Colon (tissue), 2 donors: ENCODE results near the gene TRIM31.

ENCODE experiments used
- FAIRE-seq: peaks from 2 replicates; lab custom pipeline; 2012; peaks lifted over from hg19 to GRCh38; lab: Jason Lieb, UNC
- donor health status: control.
- donor health status: control.

Gene TRIM31, protein sequence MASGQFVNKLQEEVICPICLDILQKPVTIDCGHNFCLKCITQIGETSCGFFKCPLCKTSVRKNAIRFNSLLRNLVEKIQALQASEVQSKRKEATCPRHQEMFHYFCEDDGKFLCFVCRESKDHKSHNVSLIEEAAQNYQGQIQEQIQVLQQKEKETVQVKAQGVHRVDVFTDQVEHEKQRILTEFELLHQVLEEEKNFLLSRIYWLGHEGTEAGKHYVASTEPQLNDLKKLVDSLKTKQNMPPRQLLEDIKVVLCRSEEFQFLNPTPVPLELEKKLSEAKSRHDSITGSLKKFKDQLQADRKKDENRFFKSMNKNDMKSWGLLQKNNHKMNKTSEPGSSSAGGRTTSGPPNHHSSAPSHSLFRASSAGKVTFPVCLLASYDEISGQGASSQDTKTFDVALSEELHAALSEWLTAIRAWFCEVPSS

DNA sequence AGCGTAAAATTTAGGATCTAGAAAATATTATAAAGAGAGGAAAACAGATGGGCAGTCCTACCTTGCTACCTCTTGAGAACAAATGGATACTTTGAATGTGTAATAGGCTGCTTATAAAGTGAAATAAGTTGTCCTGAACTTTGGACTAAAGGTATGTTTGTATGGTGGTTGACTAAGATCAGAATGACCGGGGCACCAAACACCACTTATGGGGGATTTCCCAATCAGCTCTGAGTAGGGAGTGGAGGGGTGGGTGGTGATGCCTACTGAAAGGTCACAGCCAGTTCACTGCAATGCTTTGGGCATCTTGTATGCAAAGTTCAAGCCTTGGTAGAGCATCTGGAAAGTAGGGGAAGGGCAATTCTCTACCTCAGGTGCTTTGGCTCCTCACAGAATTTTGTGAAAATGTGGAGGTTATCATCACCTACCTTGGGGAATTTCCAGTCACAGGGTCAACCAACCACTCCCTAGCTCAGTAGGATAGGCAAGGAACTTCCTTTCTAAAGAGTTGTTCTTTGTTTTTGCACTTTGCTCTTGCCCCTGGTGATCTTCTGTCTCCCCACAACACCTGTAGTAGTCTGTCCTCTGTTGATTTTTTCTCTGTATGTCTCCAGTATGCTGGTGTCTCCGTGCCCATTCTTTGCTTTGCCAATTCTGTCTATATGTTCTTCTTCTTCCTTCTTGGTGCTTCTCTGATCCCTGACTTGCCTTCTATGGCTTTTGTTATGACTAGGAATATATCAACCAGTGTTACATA is at the start of gene TRIM31:
Gene TRIM31 (minus strand): TSS at position 88 of the 757 bp plus-strand sequence. CDS start 285 bp downstream, outside the sequence.
- FAIRE-seq, result no peak

DNA sequence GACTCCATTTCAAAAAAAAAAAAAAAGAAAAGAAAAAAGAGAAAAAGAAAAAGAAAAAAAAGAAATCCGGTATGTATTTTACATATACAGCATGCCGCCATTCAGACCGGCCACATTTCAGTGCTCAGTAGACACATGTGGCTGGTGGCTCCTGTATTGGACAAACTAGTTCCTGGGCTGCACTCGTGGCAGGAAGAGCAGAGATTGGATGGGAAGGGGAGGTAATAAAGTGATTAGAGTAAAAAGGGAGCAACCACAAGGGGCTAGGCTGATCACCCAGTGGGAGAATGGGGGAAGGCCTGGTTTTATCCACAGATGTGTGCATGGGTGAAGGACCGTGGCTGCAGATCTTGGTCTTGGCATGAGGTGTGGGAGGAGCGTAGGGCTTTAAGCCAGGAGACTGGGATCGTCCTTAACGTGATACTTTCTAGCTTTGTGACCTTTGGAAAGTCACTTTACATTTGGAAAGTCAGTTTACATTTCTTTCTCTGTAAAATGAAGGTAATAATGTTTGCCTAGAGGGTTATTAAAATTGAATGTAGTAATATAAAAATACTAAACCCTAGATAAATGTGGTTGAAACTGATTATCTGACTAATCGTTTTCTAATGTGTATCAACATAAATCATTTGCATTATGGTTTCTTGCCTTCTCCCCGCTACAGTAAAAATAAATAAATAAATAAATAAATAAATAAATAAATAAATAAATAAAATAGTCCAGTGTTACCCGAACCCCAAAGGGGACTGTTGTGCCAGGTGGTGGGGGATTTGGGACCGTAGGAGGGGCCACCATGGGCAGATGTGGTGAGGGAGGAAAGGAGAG is 49.6 kb upstream of the TRIM31 start:
- FAIRE-seq, result no peak

DNA sequence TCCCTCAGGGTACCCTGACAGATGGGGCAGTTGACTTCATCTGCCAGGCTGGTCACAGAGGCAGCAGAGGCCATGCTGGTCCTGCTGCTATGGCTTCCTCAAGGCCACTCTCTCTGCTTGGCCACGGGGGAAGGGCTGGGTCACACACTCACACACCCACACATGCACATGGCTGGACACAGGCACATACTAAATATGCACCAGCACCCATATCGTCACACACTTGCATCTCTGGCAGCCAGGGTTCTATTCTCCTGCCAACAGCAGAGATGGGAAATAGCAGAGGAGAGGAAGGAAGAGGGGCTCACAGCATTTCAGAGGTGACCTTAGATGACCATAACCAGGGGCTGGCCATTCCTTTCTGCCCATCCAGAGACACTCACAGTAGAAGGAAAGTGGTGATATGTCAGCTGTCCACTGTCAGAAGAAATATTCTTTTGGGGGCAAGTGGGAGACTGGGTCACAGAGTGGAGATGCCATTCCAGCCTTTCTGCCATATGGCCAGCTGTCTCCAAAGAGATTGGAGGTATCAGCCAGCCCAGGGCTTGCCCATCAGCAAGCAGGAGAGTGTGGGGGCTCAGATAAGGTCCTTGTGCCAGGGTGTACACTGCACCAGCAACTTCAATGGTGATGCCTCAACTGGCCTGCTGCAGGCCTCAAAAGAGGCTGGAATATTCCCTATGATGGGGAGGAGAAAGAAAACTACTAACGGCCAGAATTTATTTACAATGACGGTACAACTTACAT is 48.1 kb upstream of the TRIM31 start, which contains the start of gene TRIM10:
Gene TRIM10 (minus strand): TSS at position 427 of the 747 bp plus-strand sequence. CDS start 353 bp downstream, at position 74.
- no peak for FAIRE-seq

DNA sequence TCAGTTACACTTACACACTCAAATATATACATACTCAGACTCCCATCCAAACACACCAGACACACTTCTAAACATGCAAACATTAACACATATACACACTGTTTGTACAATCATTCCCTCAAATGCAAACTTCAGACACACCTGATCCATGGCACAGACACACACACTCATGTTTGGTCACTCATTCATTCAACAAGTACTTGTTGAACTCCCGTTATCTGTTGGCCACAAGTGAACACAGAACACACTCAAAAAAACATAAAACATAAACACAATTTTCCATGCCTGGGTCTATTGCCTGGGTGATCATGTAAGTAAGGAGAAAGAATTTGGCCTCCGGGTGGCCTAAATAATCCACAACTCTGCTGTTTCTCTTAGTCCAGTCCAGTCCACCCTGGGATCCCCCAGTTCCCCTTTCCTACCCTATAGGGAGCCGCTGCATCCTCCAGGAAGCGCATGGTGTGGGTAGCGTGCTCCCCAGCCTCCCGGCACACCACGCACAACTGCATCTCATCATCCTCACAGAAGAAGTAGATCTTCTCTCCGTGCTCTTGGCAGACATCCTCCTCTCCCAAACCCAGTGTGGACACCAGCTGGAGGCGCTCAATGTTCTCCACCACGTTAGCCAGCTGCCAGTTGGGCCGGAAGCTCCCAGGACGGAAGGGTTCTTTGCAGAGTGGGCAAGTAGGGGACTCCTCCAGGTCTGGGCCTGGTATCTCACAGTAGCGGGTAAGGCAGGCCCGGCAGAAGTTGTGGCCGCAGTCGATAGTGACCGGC is 47.3 kb upstream of the TRIM31 start:
- FAIRE-seq, result no peak

DNA sequence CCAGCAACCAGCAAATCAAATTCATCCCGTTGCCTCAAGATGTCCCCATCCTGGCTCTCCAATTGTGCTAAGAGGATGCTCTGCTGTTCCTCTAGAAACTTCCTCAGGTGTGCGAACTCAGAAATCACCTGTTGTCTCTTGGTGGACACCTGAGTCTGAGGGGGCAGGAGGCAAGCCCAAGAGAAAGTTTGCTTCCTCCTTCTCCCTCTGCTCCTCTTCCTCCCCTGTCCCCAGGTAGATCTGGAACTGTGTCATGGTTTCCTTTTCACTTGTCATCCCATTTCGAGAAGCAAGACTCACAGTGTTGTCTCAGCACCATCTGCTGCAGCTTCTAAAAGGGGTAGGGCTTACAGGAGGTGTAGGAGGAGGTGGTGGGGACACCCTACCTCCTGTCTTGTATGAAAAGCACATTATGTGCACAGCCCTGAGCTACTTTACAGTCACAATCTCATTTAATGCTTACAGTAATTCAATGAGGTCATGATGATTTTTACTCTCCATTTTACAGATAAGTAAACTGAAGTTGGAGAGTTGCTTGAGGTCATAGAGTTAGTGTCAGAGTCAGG is 45.7 kb upstream of the TRIM31 start:
- no peak for FAIRE-seq

DNA sequence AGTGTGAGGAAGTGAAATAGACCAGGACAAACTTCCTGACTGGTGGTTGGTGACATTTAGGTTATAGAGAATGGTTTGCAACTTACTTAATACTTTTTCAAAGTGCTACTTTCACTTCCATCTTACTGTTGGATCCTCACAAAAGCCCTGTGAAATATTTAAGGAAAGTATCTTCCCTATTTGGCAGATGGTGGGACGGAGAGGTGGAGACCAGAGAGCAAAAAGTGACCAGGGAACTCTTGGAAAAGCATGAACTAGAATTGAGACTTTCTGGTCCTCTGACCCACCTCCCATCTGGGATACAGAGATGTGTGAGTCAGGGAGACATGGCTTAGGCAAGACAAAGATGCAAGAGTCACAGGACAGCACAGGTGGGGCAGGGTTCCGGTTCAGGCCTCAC is 45.1 kb upstream of the TRIM31 start:
- no peak for FAIRE-seq

DNA sequence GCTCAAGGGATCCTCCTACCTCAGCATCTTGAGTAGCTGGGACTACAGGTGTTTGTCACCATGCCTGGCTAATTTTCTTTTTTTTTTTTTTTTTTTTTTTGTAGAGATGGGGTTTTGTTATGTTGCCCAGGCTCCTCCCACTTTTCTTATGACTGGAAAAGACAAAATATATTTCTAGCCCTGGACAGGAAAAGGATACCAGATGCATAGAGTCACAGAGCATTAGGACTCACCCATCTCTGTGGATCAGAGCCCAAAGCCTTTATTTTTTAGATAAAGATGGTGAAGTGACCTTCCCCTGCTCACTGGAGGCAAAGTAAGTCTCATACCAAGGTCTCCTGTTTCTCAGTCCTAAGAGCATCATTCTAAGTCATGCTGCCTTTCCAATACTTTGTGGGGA is 44.7 kb upstream of the TRIM31 start:
- no peak for FAIRE-seq

DNA sequence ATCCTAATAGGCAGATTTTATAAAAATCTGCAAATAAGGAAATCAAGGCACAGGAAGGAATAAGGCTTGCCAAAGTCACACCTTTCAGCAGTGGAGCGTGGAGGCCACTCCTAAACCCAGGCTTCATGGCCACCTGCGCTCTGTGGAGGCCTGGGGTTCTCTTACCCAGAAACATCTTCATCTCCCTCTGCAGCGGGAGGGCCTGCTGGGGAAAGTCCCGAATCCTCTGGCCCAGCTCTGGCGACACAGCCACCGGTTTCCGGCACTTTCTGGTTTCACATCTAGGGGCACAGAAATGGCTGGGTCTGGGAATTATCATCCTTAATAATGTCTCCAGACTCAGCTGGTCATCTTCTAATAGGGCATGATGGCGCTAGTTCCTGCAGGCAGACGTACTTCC is 43.9 kb upstream of the TRIM31 start:
- no peak for FAIRE-seq

DNA sequence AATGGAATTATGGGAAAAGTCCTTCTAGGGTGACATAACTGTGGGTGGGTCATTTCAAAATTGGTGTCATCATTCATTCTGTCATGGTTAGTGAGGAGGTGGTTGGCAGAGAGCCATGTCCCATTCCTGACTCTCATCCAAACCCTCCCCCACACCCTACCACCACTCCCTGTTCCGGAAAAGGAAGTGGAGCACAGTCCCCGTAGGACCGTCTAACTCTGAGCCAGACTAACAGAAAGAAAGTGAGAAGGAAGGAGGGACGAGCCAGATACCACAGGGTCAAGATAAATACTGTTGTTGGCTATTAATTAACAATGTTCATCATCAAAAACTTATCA is 43.3 kb upstream of the TRIM31 start:
- peak; percentile 21 for FAIRE-seq

DNA sequence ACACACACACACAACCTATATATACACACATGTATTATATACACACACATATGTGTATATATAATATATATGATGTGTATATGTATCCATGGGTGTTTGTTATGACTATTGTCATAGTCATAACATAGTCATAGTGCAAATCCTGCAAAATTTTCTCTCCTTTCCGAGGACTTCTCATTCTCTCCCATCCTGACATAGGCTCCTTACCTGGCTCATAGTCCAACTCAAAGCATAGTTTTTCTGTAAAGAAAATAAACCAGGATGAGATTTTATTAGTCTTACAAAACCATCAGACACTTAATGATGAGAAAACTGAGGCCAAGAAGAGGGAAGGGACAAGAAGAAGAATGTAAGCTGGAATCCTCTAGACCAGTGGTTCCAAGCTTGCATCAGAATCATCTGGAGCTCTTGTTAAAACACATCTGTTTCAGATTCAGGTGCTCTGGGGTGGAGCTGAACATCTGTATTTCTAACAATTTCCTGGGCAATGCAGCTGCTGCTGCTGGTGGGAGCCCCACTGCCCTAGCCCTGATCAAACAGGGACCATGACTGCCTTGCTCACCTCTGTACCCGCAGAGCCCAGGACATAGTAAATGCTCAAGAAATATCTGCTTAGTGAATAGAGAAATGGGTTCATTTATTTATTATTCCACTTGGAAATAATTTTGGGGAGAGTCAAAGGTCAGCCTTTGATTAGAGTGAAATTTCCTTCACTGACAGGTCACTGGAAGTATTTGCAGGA is 42.8 kb upstream of the TRIM31 start:
- FAIRE-seq, result no peak

DNA sequence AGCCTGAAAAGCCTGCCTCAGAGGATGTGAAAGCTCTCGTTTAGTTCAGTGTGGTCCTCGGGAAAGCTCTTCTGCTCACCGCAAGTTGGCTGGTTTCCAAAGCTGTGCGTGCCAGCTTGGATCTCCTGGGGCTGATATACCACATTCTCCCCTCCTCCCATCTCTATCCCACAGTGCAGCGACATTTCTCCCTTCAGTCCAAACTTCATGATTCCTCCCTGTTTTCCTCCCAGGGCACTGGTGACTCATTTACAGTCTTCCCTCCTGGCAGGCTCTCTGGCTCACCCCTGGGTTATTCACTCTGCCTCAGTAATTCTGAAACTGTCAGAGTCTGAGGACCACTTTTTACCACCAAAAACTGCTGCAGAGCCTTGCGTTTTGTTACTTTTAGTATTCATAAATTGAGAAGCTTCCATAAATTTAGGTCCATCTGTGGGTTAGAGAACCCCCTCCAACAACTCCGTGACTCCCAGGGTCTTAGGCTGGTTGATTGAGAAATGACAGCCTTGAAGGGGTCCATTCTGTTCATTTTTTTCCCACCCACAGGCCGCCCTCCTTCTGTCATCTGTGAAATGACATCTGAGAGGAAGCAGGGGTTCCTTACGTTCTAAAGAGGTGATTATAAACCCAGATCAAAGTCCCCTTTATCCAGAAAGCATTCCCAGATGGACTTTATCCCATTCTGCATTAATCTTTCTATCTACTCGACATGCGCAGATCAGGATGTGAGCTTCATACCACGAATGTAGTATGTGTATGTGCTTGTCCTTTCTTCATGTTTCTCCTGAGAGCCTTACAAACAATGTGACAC is 42.0 kb upstream of the TRIM31 start:
- no peak for FAIRE-seq

DNA sequence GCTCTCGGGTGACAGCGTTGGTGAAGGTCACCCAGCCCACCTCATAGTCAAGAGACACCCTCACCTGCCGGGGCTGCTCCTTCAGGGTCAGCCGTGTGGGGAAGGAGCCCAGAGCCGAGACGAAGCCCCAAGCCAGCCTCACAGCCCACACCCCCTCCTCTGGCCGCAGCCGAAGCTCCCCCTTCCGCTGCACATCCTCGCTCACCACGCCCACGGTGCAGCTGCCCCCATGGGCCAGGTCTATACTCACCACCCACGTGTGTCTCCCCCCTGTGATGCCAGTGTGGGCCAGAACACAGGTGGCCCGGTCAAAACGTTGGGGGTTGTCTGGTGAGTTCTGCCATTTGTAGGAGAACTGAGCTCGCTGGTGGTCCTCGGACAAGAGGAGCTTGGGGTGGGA is 41.2 kb upstream of the TRIM31 start:
- FAIRE-seq, result no peak

DNA sequence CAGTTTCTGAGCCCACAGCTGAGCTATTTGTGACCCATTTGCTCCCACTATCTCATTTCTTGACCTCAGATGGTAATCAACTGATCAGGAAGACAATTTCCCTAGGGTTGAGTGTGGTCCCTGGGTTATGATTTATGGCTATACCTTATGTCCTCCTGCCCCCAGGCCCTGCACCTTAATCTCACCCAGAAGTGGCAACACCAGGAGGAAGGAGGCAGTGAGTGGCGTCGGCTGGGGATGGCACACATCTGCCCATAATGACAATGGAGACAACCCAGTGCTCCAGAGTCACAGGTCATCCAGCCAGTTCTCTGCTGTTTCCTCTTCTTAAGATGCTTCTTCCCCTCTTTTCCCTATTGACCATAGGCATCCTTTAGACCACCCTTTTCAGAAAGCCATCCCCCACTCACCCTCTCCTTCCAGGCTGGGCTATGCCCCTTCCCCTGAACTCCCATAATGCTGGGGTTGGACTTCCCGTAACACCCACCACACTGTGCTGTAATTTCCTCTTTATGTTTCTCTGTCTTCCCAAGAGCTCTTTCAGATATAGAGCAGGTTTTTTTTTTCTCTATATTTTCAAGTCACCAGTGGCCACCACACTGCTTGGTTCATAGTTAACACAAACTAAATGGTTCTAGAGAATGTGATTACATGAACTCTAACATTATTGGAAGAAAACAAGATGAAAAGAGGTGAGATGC is 40.2 kb upstream of the TRIM31 start:
- FAIRE-seq, result no peak

DNA sequence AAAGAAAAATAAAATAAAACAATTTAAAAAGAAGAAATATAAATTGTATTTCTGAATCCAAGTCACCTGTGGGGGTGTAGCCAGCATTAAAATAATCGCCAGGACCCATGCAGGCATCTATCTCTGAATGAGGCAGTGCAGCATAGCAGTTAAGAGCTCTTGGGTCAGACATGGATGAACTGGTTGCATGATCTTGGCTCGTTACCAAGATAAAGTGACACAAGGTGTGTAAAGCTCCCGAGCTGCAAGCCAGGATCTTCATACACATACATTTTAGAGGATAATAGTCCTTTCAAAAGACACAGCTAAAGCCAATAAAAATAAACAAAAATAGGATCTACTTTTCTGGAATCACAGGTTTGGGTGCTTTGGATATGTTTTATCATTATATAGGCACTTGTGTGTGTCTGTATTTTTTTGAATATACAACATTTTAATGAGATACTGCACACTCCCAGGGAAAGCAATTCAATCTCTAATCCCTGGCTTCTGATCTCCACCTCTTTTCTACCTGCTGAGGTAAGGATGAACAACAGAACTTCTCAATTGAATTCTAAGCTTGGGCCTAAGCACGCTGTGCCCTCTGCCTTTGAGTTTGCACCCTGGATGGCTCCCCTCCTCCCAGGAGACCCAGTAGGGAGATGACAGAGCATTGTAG is 39.3 kb upstream of the TRIM31 start:
- FAIRE-seq, result no peak

DNA sequence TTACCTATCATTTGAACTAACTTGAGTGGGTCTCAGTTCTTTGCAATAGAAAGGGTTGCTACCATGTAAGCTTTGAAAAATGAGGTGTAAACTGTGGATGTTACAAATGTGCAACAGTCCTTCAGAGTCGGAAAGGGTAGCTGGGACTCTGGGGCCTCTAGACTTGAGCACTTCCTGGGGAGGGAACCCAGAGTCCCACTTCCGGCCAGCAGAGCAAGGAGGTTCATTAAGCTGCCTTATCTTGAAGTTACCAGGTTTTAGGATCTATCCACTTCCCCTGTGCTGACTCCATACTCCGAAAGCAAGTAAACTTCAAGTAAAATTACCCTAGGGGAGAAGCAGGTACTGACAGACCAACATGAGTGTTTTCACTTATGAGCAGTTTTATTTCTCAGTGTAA is 38.7 kb upstream of the TRIM31 start:
- FAIRE-seq, result no peak

DNA sequence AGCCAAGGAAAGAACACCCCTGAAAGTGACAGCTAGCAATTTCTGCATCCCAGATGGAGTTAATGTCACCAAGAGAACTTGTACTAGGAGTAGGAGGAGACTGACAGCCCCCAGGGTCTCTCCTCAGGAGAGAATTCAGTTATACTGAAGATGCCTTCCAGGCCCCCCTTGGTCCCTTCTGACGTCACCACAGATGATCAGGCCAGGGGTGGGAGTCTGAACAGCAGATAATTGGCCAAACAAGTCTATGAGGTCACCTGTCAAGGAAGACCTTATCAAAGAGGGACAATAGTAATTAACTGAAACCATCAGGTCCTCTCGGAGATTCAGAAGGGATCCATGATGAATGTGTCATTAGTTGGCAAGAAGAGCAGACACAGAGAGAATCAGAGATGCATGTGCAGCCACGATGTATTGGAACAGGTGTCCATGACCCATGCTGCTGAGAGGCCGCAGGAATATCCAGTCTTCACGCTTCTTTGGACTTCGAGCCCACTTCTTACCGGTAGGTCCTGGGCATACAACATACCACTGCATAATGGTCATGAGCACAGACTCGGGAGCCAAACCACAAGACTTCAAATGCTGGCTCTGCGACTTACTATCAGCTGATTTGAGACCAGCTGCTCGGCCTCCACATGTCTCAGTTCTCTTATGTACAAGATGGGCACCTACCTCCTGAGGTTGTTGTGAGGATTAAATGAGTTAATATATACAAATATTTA is 37.9 kb upstream of the TRIM31 start:
- no peak for FAIRE-seq

DNA sequence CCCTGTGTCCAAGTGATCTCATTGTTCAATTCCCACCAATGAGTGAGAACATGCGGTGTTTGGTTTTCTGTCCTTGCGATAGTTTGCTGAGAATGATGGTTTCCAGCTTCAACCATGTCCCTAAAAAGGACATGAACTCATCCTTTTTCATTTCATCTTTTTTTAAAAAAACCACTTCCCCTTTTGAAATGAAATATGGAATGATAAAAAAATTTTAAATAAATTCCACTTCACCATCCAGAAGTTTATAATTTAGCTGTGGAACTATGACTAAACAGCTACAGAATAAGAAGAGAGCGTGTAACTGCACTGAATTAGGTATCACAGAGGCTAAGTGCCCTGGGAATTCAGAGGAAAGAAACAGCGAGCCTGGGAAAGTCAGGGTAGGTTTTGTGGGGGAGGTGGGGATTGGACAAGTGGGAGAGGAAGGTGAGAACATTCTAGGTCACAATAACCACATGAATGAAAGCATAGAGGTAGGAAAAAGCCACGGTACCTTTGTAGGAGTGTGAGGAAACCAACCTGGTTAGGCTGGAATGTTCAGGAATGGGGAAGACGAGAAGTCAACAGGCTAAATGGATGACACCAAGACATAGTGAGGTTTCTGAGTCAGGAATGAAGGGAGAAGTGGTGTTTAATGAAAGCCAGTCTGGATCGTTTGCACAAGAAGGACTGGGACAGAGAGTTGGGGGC is 37.1 kb upstream of the TRIM31 start:
- FAIRE-seq, result no peak
